ENCODE results near the gene LRRFIP1.

Gene LRRFIP1

DNA sequence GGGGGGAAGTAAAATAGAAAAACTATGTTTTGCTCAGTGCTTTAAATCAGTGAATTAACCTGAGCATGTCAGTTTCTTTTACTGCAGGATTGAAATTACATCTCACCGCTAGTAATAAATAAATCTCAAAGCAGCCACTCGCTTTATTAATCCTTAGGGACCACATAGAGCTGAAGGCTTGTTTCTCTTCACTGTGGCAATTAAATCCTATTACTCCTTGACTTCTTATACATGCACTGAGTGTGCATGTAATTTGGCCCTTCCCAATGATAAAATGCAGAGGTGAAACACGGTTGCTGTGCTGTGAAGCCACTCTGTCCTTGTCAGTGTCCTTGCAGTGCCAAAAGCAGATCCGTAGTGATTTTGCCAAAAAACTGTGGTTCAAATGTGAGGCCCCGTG, 94.1 kb downstream of the LRRFIP1 start:
- no peak overlapping the region for H3K4me3 ChIP-seq (ENCODE audit: low read depth, low read length)
- TF ChIP-seq, protein P1, sequence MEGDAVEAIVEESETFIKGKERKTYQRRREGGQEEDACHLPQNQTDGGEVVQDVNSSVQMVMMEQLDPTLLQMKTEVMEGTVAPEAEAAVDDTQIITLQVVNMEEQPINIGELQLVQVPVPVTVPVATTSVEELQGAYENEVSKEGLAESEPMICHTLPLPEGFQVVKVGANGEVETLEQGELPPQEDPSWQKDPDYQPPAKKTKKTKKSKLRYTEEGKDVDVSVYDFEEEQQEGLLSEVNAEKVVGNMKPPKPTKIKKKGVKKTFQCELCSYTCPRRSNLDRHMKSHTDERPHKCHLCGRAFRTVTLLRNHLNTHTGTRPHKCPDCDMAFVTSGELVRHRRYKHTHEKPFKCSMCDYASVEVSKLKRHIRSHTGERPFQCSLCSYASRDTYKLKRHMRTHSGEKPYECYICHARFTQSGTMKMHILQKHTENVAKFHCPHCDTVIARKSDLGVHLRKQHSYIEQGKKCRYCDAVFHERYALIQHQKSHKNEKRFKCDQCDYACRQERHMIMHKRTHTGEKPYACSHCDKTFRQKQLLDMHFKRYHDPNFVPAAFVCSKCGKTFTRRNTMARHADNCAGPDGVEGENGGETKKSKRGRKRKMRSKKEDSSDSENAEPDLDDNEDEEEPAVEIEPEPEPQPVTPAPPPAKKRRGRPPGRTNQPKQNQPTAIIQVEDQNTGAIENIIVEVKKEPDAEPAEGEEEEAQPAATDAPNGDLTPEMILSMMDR (IDR thresholded peaks at IDR 0.05; ENCODE audit: insufficient read depth, low read depth, low read length, missing control alignments), result no peak

DNA sequence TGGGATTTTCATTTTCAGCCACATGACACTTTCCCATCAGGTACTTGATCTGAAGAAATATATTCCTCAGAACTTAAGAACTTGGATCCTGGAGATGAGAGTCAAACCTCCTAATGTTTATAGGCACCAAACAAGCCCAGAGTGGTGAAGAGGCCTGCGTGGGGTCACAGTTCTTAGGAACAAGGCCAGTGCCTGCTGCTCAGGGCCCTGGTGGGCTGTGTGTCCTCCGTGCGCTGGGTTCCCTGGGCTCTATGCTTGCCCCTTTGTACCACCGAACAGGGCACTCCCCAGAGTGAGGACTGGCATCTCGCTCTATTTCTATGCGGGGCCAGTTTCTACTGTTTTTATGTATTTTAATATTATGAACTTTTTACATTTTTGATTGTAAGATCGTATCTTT, 95.2 kb downstream of the LRRFIP1 start:
- TF ChIP-seq, protein P1 (IDR thresholded peaks at IDR 0.05; ENCODE audit: insufficient read depth, low read depth, low read length, missing control alignments), result no peak
- no peak for DNase-seq (ENCODE audit: low read depth)
- no peak overlapping the region for H3K4me3 ChIP-seq (ENCODE audit: low read depth, low read length)

More for the DNA sequence above, 94.1 kb downstream of the LRRFIP1 start:
- DNase-seq (ENCODE audit: low read depth), result no peak

DNA sequence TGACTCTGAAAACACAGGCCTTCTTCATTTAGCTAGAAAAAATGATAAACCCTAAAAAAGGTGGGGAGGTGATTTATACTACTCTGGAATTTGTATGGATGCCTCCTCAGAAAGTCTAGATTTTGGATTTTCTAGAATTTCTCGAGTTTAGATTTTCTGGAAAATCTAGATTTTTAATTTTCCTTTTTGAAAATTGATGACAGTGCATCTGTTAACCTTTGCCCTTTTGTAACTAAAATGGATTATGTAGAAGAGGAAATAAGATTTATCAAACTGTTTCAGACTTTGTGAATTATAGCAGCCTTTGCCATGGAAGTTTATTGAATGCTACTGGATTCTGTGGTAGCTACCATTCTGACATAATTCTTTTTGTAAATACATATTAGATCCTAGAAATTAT, 95.6 kb downstream of the LRRFIP1 start:
- DNase-seq (ENCODE audit: low read depth), result no peak
- TF ChIP-seq, protein P1 (IDR thresholded peaks at IDR 0.05; ENCODE audit: insufficient read depth, low read depth, low read length, missing control alignments), result no peak

GRCh38 chr2:237723602-237724001, 96.2 kb downstream of the LRRFIP1 start:
- no peak overlapping the region for H3K4me3 ChIP-seq (ENCODE audit: low read depth, low read length)
- TF ChIP-seq, protein P1 (IDR thresholded peaks at IDR 0.05; ENCODE audit: insufficient read depth, low read depth, low read length, missing control alignments), result no peak
- peak; percentile 51 for DNase-seq (ENCODE audit: low read depth)

More for the DNA sequence above, 95.6 kb downstream of the LRRFIP1 start:
- no peak overlapping the region for H3K4me3 ChIP-seq (ENCODE audit: low read depth, low read length)

DNA sequence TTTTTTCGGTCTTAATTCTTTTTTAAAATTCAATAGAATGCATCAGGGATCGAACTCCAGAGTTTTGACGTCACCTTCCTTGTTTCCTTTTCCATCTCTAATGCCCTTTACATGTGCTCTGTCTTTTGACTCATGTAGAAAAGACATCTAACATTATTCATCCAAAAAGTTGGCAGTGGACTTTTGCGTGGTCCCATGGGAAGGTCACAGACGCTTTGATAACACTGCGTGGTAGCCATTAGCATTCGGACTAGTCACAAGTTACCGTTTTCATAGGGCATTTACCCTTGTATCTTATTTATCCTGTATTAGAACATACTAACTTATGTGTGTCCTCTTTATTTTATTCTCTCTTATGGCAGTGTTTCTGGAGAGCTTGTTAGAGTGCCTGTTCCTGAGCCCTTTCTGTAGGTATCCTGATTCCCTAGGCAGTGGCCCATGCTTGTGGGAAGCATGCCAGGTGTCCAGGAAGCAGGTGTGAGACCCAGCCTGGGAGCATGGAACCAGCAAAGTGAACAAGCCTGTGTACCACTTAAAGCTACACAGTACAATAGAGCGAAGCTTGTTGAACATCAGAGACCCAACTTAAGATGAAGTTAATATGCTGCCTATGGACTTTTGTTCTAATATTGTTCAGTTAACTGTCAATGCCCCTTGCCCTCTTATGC, 97.6 kb downstream of the LRRFIP1 start:
- no peak for DNase-seq (ENCODE audit: low read depth)
- TF ChIP-seq, protein P1 (IDR thresholded peaks at IDR 0.05; ENCODE audit: insufficient read depth, low read depth, low read length, missing control alignments), result no peak
- no peak overlapping the region for H3K4me3 ChIP-seq (ENCODE audit: low read depth, low read length)

DNA sequence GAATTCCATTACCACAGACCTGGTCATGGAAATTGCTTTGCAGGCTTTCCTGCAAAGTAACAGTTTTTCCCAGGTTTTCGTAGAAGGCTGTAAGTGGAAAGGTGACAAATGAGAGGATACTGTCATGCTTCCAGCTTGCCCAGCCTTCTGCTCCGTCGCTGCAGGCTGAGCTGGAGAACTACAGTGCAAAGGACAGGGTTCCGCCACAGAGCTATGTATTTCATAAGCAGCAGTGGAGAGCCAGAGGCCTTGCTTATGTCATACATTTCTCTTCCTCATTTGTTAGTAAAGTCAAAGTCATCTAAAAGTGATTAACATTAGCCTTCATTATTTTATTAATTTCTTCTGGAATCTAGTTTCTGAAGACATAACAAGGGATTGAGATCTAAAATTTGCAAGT, 98.3 kb downstream of the LRRFIP1 start:
- DNase-seq (ENCODE audit: low read depth), result no peak

More for the DNA sequence above, 98.3 kb downstream of the LRRFIP1 start:
- no peak overlapping the region for H3K4me3 ChIP-seq (ENCODE audit: low read depth, low read length)
- TF ChIP-seq, protein P1 (IDR thresholded peaks at IDR 0.05; ENCODE audit: insufficient read depth, low read depth, low read length, missing control alignments), result no peak
